Vagina (tissue), 2 donors: ENCODE measurements around the gene SLC66A2.
"Not testable (repeated sequence)": the region's sequence is repeated elsewhere in the genome, so short reads cannot be mapped to it uniquely, and the experiment has no call there.

ENCODE experiments used
- CTCF ChIP-seq, 3 experiments: fragments of 450-650 bp in 2 of 3; fragments of 200-600 bp in 1 of 3; sonication (generic) in 1 of 3; IDR thresholded peaks; one replicate each; pipeline ENCODE4 v1.5.1; 2017 to 2019; ENCODE audit warnings: antibody characterized with exemption in 3 of 3, mild to moderate bottlenecking in 2 of 3, moderate library complexity in 2 of 3
- POLR2A ChIP-seq, 2 donors: fragments of 450-650 bp; IDR thresholded peaks; one replicate each; pipeline ENCODE4 v1.6.1; 2017; ENCODE audit warnings: antibody characterized with exemption in 2 of 2, mild to moderate bottlenecking in 2 of 2, moderate library complexity in 2 of 2
- POLR2AphosphoS5 ChIP-seq, 2 donors: sonication (generic); formaldehyde crosslinking; IDR thresholded peaks; one replicate each; pipeline ENCODE4 v1.9.0; 2017; ENCODE audit warnings: antibody characterized with exemption in 2 of 2, mild to moderate bottlenecking in 2 of 2, low read depth in 1 of 2; ENCODE audit not compliant: insufficient read depth in 1 of 2

GRCh38 chr18:79878246-79878645 lies 73.2 kb downstream of the SLC66A2 start:
- TF ChIP-seq POLR2A (IDR thresholded peaks at IDR 0.05); CTCF (IDR thresholded peaks at IDR 0.05); POLR2AphosphoS5 (IDR thresholded peaks at IDR 0.05; ENCODE audit: insufficient read depth in 1 of 2, low read depth in 1 of 2): not testable (repeated sequence)
